PC-3 (cell line): ENCODE data around the gene CTBP2. TPM values are rescaled to one million over a fixed set of nuclear protein-coding genes. Genes with fewer than 3 reads are reported as not detected.

Experiments
- ATAC-seq: fragments of 200-7000 bp; cut with Tn5 transposase; 2 replicates; pipeline ENCODE4 v1.9.1; 2020; ENCODE audit warnings: mild to moderate bottlenecking, moderate library complexity
- BruUV-seq: library from RNA; stranded (reverse); fragments of 400-500 nt; replicated peaks from 2 replicates; lab custom pipeline; 2021; lab: Mats Ljungman, UMichigan
- CTCF ChIA-PET: fragments of 300-600 bp; sonication (Branson Sonifier 250); formaldehyde crosslinking; loops from one replicate; lab custom pipeline; 2022; ENCODE audit warnings: antibody characterized with exemption; lab: Charles Lee
- POLR2A ChIA-PET: fragments of 300-600 bp; sonication (Branson Sonifier 250); formaldehyde crosslinking; loops from one replicate; lab custom pipeline; 2022; ENCODE audit warnings: antibody characterized with exemption; ENCODE audit not compliant: unreplicated experiment; lab: Charles Lee
- DNase-seq: peaks from one replicate; pipeline ENCODE4 v3.0.0-alpha.2; 2015
- H2AFZ ChIP-seq: fragments of 300-600 bp; sonication (generic); 2 replicates; pipeline ENCODE4 v1.6.0; 2016; ENCODE audit warnings: antibody characterized with exemption, low read length
- H3F3A ChIP-seq: fragments of 300-600 bp; sonication (generic); one replicate; pipeline ENCODE4 v1.6.0; 2017; ENCODE audit warnings: antibody characterized with exemption, low read length, control low read depth, mild to moderate bottlenecking; ENCODE audit not compliant: unreplicated experiment
- H3K27ac ChIP-seq: fragments of 300-600 bp; sonication (generic); 2 replicates; pipeline ENCODE4 v1.5.1; 2016; ENCODE audit warnings: mild to moderate bottlenecking, low read length
- H3K27me3 ChIP-seq: fragments of 300-600 bp; sonication (generic); 2 replicates; pipeline ENCODE4 v1.6.1; 2016; ENCODE audit warnings: low read length, mixed read lengths
- H3K36me3 ChIP-seq: fragments of 300-600 bp; sonication (generic); 2 replicates; pipeline ENCODE4 v1.6.1; 2016; ENCODE audit warnings: low read depth, mixed run types, low read length, mixed read lengths
- H3K4me1 ChIP-seq: fragments of 300-600 bp; sonication (generic); 2 replicates; pipeline ENCODE4 v1.5.1; 2016; ENCODE audit warnings: low read length; ENCODE audit not compliant: insufficient read depth
- H3K4me2 ChIP-seq: fragments of 300-600 bp; sonication (generic); 2 replicates; pipeline ENCODE4 v1.6.0; 2016; ENCODE audit warnings: low read length
- H3K4me3 ChIP-seq: fragments of 300-600 bp; sonication (generic); 2 replicates; pipeline ENCODE4 v1.5.1; 2016; ENCODE audit warnings: mild to moderate bottlenecking, low read length, mixed read lengths
- H3K79me2 ChIP-seq: fragments of 300-600 bp; sonication (generic); 2 replicates; pipeline ENCODE4 v1.6.1; 2017; ENCODE audit warnings: low read length, mixed read lengths
- H3K9ac ChIP-seq: fragments of 300-600 bp; sonication (generic); 2 replicates; pipeline ENCODE4 v1.6.0; 2016; ENCODE audit warnings: mild to moderate bottlenecking, low read length
- H3K9me2 ChIP-seq: fragments of 300-600 bp; sonication (generic); replicated peaks from 2 replicates; pipeline ENCODE4 v1.6.1; 2016; ENCODE audit warnings: mixed run types, low read length, mixed read lengths
- H3K9me3 ChIP-seq: fragments of 300-600 bp; sonication (generic); 2 replicates; pipeline ENCODE4 v1.6.1; 2016; ENCODE audit warnings: low read length, mixed read lengths
- H4K20me1 ChIP-seq: fragments of 300-600 bp; sonication (generic); 2 replicates; pipeline ENCODE4 v1.6.1; 2016; ENCODE audit warnings: low read length, mixed read lengths
- EZH2 ChIP-seq: fragments of 300-600 bp; sonication (generic); IDR thresholded peaks from one replicate; pipeline ENCODE4 v1.6.1; 2017; ENCODE audit warnings: antibody characterized with exemption, mild to moderate bottlenecking, low read length; ENCODE audit not compliant: unreplicated experiment
- EZH2phosphoT487 ChIP-seq: fragments of 300-600 bp; sonication (generic); IDR thresholded peaks from 2 replicates; pipeline ENCODE4 v1.6.1; 2018; ENCODE audit warnings: mild to moderate bottlenecking, antibody characterized with exemption, low read length, borderline replicate concordance
- intact Hi-C: fragments of 100-400 bp; cut with micrococcal nuclease; formaldehyde crosslinking; loops from 2 replicates; pipeline ENCODE4 v1.9.0; 2023
- total RNA-seq: library from RNA; depleted of rRNA; stranded (reverse); fragments of >200 nt; gene quantifications from 2 replicates; pipeline ENCODE4 v1.2.3, GENCODE V29; 2014
- TF ChIP-seq, protein P1 (sequence below): fragments of 300-600 bp; sonication (generic); conservative IDR thresholded peaks from 2 replicates; pipeline ENCODE4 v1.5.1; 2017; ENCODE audit warnings: antibody characterized with exemption, low read depth, mild to moderate bottlenecking, low read length

The CTBP2 gene
- total RNA-seq, 1 experiment from 2014 or later, result 78.9 TPM

- H3F3A ChIP-seq, result no peaks in the 10 kb centered on the region
- ChIA-PET POLR2A (no interaction called here), CTCF (no interaction called here)
- no peaks in the 10 kb centered on the region for H3K9me2 ChIP-seq
- H3K79me2 ChIP-seq, result no peaks in the 10 kb centered on the region
- H4K20me1 ChIP-seq, result no peaks in the 10 kb centered on the region
- no peak overlapping the region for H3K9ac ChIP-seq
- peaks cover 11% of the 10 kb centered on the region for H3K4me1 ChIP-seq
- H3K36me3 ChIP-seq, result no peaks in the 10 kb centered on the region
- no peak overlapping the region for H3K4me3 ChIP-seq
- H3K9me3 ChIP-seq, result no peaks in the 10 kb centered on the region
- no peak overlapping the region for H3K4me2 ChIP-seq
- DNase-seq (no peak), ATAC-seq (no peak)
- no peak overlapping the region for H3K27ac ChIP-seq
- no TSS peak for BruUV-seq
- no peak overlapping the region for H2AFZ ChIP-seq
- intact Hi-C loops, result no loop called here
- no peaks in the 10 kb centered on the region for H3K27me3 ChIP-seq
- no peak for TF ChIP-seq EZH2
- TF ChIP-seq EZH2phosphoT487, result no peak
- TF ChIP-seq, protein P1, sequence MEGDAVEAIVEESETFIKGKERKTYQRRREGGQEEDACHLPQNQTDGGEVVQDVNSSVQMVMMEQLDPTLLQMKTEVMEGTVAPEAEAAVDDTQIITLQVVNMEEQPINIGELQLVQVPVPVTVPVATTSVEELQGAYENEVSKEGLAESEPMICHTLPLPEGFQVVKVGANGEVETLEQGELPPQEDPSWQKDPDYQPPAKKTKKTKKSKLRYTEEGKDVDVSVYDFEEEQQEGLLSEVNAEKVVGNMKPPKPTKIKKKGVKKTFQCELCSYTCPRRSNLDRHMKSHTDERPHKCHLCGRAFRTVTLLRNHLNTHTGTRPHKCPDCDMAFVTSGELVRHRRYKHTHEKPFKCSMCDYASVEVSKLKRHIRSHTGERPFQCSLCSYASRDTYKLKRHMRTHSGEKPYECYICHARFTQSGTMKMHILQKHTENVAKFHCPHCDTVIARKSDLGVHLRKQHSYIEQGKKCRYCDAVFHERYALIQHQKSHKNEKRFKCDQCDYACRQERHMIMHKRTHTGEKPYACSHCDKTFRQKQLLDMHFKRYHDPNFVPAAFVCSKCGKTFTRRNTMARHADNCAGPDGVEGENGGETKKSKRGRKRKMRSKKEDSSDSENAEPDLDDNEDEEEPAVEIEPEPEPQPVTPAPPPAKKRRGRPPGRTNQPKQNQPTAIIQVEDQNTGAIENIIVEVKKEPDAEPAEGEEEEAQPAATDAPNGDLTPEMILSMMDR, result no peak
Measured at GRCh38 chr10:125166658-125167057, 6.3 kb upstream of the CTBP2 start.

- no TSS peak for BruUV-seq
- H3K4me2 ChIP-seq, result no peak overlapping the region
- H2AFZ ChIP-seq, result no peak overlapping the region
- H3K9ac ChIP-seq, result no peak overlapping the region
- H3K9me3 ChIP-seq, result no peaks in the 10 kb centered on the region
- H3K27ac ChIP-seq, result no peak overlapping the region
- H3K79me2 ChIP-seq, result no peaks in the 10 kb centered on the region
- no peaks in the 10 kb centered on the region for H3K27me3 ChIP-seq
- peaks cover 11% of the 10 kb centered on the region for H3K4me1 ChIP-seq
- ChIA-PET CTCF (no interaction called here), POLR2A (no interaction called here)
- H3K9me2 ChIP-seq, result no peaks in the 10 kb centered on the region
- no peak for TF ChIP-seq EZH2phosphoT487
- H4K20me1 ChIP-seq, result no peaks in the 10 kb centered on the region
- DNase-seq, result no peak
- H3K36me3 ChIP-seq, result no peaks in the 10 kb centered on the region
- no peak overlapping the region for H3K4me3 ChIP-seq
- ATAC-seq, result no peak
- H3F3A ChIP-seq, result no peaks in the 10 kb centered on the region
- intact Hi-C loops, result no loop called here
Measured at GRCh38 chr10:125165584-125166573, 5.5 kb upstream of the CTBP2 start.

DNA sequence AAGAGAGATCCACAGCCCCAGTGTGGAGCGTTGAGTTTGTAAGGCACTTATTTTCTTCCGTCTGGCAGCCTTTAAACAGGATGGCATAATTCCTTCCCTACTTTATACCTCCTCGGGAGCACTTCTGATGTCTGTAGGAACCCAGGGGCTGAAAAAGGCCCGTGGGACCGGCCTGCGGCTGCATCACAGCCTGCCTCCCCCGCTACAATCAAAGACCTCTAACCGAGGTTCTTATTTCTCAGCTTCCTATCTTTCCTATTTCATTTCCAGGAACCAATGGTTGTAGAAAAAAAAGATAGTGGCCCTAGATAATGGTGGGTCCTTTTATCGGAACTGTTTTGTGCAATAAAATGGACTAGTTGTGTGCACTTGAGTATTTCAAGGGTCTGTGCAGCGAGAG is 4.1 kb upstream of the CTBP2 start:
- no peak overlapping the region for H2AFZ ChIP-seq
- no peak overlapping the region for H3K4me3 ChIP-seq
- H3K9ac ChIP-seq, result no peak overlapping the region
- DNase-seq (no peak), ATAC-seq (no peak)
- peaks cover 11% of the 10 kb centered on the region for H3K4me1 ChIP-seq
- ChIA-PET CTCF (no interaction called here), POLR2A (no interaction called here)
- H3K9me2 ChIP-seq, result no peaks in the 10 kb centered on the region
- intact Hi-C loops, result loop anchor here (5.0 kb wide), 1 partner anchor 68 kb away; no protein-coding TSS in a partner anchor
- H3K4me2 ChIP-seq, result no peak overlapping the region
- no peaks in the 10 kb centered on the region for H3K36me3 ChIP-seq
- peaks cover 6% of the 10 kb centered on the region for H3K79me2 ChIP-seq
- no peaks in the 10 kb centered on the region for H3K27me3 ChIP-seq
- H3K27ac ChIP-seq, result no peak overlapping the region
- H3K9me3 ChIP-seq, result no peaks in the 10 kb centered on the region
- no peaks in the 10 kb centered on the region for H4K20me1 ChIP-seq
- H3F3A ChIP-seq, result no peaks in the 10 kb centered on the region
- no TSS peak for BruUV-seq
- TF ChIP-seq EZH2phosphoT487 (no peak), EZH2 (no peak)
- TF ChIP-seq, protein P1, result no peak
